Measurements from ENCODE around the gene TDRKH. TPM values are rescaled to one million over a fixed set of nuclear protein-coding genes. Genes with fewer than 3 reads are reported as not detected.
A peak's percentile ranks its signal among the peaks of the same experiment; 100 is the strongest.

Gene TDRKH
- total and polyA plus RNA-seq, 2 of the 13 experiments (the other 11 are each of a cell fraction or from before 2014, with no cell fraction given) = 3.9 to 5.4 TPM

DNA sequence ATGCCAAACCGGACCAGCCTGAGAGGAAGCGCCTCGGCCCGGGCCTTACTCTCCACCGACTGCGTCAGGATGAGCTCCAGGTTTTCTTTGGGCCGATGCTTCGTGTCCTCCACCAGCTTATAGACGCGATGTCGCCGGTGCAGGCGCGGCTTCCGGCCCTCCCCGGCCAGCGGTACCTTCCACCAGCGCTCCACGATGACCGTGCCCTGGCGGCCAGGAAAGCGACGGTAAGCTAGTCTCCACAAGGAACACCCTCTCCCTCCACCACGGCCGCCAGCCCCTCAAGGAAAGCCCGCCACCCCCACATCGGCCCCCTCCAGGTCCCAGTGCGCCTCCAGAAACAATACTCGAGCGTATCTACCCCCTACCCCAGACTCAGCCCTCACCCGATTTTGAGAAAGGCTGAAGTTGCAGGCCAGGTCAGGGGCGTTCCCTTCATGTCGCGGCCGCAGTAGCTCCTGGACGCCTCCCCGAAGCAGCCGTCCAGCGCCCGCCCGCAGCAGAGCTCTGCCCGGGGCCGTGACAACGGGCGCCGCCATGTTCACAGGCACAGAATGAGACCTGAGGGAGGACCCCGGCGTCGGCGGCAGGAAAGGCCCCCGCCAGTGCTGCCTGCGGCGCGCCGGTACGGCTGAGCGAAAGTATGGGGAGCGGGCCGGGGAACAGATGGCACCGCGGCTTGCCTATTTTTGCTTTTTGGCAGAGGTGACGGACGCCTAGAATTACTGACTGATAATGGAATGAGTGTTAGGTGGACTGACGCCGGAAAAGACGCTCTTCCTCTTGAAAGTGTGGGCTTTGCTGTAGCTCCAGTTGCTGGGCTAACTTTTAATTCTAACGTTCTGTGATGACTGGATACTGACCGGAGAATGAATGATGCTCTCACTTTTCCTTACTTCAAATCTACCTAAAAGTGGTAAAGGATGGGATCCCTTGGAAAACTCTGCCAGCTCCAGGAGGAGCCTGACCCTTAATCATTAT lies 27.1 kb downstream of the TDRKH start, which contains the start of gene MRPL9 (continued):
- TF ChIP-seq, protein P1, sequence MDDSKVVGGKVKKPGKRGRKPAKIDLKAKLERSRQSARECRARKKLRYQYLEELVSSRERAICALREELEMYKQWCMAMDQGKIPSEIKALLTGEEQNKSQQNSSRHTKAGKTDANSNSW (CRISPR knock-in tag; IDR thresholded peaks at IDR 0.05; ENCODE audit: borderline replicate concordance) = no peak
- TF ChIP-seq, protein P2, sequence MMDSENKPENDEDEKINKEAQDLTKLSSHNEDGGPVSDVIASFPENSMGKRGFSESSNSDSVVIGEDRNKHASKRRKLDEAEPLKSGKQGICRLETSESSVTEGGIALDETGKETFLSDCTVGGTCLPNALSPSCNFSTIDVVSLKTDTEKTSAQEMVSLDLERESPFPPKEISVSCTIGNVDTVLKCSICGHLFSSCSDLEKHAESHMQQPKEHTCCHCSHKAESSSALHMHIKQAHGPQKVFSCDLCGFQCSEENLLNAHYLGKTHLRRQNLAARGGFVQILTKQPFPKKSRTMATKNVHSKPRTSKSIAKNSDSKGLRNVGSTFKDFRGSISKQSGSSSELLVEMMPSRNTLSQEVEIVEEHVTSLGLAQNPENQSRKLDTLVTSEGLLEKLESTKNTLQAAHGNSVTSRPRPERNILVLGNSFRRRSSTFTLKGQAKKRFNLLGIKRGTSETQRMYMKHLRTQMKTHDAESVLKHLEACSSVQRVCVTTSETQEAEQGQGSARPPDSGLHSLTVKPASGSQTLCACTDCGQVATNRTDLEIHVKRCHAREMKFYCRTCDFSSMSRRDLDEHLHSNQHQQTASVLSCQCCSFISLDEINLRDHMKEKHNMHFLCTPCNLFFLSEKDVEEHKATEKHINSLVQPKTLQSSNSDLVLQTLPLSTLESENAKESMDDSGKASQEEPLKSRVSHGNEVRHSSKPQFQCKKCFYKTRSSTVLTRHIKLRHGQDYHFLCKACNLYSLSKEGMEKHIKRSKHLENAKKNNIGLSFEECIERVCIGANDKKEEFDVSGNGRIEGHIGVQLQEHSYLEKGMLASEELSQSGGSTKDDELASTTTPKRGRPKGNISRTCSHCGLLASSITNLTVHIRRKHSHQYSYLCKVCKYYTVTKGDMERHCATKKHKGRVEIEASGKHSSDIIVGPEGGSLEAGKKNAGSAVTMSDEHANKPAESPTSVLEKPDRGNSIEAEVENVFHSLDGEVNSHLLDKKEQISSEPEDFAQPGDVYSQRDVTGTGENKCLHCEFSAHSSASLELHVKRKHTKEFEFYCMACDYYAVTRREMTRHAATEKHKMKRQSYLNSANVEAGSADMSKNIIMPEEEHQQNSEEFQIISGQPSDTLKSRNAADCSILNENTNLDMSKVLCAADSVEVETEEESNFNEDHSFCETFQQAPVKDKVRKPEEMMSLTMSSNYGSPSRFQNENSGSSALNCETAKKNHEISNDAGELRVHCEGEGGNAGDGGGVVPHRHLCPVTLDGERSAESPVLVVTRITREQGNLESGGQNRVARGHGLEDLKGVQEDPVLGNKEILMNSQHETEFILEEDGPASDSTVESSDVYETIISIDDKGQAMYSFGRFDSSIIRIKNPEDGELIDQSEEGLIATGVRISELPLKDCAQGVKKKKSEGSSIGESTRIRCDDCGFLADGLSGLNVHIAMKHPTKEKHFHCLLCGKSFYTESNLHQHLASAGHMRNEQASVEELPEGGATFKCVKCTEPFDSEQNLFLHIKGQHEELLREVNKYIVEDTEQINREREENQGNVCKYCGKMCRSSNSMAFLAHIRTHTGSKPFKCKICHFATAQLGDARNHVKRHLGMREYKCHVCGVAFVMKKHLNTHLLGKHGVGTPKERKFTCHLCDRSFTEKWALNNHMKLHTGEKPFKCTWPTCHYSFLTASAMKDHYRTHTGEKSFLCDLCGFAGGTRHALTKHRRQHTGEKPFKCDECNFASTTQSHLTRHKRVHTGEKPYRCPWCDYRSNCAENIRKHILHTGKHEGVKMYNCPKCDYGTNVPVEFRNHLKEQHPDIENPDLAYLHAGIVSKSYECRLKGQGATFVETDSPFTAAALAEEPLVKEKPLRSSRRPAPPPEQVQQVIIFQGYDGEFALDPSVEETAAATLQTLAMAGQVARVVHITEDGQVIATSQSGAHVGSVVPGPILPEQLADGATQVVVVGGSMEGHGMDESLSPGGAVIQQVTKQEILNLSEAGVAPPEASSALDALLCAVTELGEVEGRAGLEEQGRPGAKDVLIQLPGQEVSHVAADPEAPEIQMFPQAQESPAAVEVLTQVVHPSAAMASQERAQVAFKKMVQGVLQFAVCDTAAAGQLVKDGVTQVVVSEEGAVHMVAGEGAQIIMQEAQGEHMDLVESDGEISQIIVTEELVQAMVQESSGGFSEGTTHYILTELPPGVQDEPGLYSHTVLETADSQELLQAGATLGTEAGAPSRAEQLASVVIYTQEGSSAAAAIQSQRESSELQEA (CRISPR knock-in tag; IDR thresholded peaks at IDR 0.05; ENCODE audit: not compliant biosample characterization) = peak; percentile 61
- TF ChIP-seq ZNF607 (CRISPR knock-in tag; IDR thresholded peaks at IDR 0.05; ENCODE audit: borderline replicate concordance) (peak; percentile 51; the same call in 1 of the 2 replicates), ZNF34 (CRISPR knock-in tag; IDR thresholded peaks at IDR 0.05; ENCODE audit: borderline replicate concordance) (no peak), ZNF225 (CRISPR knock-in tag; IDR thresholded peaks at IDR 0.05) (peak; percentile 91), ZNF7 (CRISPR knock-in tag; IDR thresholded peaks at IDR 0.05) (no peak), ZNF550 (CRISPR knock-in tag; IDR thresholded peaks at IDR 0.05; ENCODE audit: borderline replicate concordance) (no peak), IKZF4 (CRISPR knock-in tag; IDR thresholded peaks at IDR 0.05; ENCODE audit: borderline replicate concordance, low read depth, not compliant biosample characterization) (peak; percentile 56), EP300 (IDR thresholded peaks at IDR 0.05; ENCODE audit: low read depth in 2 of 2, low read length in 2 of 2) (no peak), EP300 (CRISPR knock-in tag; IDR thresholded peaks at IDR 0.05; ENCODE audit: borderline replicate concordance) (no peak)
- TF ChIP-seq, protein P3, sequence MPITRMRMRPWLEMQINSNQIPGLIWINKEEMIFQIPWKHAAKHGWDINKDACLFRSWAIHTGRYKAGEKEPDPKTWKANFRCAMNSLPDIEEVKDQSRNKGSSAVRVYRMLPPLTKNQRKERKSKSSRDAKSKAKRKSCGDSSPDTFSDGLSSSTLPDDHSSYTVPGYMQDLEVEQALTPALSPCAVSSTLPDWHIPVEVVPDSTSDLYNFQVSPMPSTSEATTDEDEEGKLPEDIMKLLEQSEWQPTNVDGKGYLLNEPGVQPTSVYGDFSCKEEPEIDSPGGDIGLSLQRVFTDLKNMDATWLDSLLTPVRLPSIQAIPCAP (CRISPR knock-in tag; IDR thresholded peaks at IDR 0.05; ENCODE audit: low read depth) = 0 out of 2 replicates have a peak, but pooled peaks have one; percentile 22
- TF ChIP-seq, protein P4, sequence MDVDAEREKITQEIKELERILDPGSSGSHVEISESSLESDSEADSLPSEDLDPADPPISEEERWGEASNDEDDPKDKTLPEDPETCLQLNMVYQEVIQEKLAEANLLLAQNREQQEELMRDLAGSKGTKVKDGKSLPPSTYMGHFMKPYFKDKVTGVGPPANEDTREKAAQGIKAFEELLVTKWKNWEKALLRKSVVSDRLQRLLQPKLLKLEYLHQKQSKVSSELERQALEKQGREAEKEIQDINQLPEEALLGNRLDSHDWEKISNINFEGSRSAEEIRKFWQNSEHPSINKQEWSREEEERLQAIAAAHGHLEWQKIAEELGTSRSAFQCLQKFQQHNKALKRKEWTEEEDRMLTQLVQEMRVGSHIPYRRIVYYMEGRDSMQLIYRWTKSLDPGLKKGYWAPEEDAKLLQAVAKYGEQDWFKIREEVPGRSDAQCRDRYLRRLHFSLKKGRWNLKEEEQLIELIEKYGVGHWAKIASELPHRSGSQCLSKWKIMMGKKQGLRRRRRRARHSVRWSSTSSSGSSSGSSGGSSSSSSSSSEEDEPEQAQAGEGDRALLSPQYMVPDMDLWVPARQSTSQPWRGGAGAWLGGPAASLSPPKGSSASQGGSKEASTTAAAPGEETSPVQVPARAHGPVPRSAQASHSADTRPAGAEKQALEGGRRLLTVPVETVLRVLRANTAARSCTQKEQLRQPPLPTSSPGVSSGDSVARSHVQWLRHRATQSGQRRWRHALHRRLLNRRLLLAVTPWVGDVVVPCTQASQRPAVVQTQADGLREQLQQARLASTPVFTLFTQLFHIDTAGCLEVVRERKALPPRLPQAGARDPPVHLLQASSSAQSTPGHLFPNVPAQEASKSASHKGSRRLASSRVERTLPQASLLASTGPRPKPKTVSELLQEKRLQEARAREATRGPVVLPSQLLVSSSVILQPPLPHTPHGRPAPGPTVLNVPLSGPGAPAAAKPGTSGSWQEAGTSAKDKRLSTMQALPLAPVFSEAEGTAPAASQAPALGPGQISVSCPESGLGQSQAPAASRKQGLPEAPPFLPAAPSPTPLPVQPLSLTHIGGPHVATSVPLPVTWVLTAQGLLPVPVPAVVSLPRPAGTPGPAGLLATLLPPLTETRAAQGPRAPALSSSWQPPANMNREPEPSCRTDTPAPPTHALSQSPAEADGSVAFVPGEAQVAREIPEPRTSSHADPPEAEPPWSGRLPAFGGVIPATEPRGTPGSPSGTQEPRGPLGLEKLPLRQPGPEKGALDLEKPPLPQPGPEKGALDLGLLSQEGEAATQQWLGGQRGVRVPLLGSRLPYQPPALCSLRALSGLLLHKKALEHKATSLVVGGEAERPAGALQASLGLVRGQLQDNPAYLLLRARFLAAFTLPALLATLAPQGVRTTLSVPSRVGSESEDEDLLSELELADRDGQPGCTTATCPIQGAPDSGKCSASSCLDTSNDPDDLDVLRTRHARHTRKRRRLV (CRISPR knock-in tag; IDR thresholded peaks at IDR 0.05) = 0 out of 2 replicates have a peak, but pooled peaks have one; percentile 24
